Measurements from ENCODE around the gene CUL9. TPM values are rescaled to one million over a fixed set of nuclear protein-coding genes. Genes with fewer than 3 reads are reported as not detected.

CUL9 gene
- total and polyA plus RNA-seq, 5 experiments from 2014 or later, result 6.8 to 110 (median 10.4) TPM

- POLR2A ChIA-PET, result no interaction called here
- DNase-seq (no peak), ATAC-seq (no peak)
- Mint-ChIP-seq H3K27me3 (peaks cover 24 to 33% (median 30%) of the 10 kb centered on the region in 5 donors), H3K4me3 (peak overlapping the region in 1 of 10 donors; percentile 4), H3K9me3 (peaks cover 0 to 11% (median 3%) of the 10 kb centered on the region in 9 donors), H3K27ac (no peak overlapping the region), H3K36me3 (peaks cover 0 to 6% (median 5%) of the 10 kb centered on the region in 3 donors), H3K4me1 (peaks cover 0 to 2% (median under 1%) of the 10 kb centered on the region in 4 donors)
Observed at GRCh38 chr6:43241446-43241845, 59.5 kb downstream of the CUL9 start.

- POLR2A ChIA-PET, result interaction anchor here (1.2 kb wide), 1 partner anchor 68 kb away, joined by 3 read pairs; no protein-coding TSS in a partner anchor
- Mint-ChIP-seq H3K9me3 (peaks cover 0 to 11% (median 0%) of the 10 kb centered on the region in 9 donors), H3K36me3 (peaks cover 0 to 6% (median 5%) of the 10 kb centered on the region in 3 donors), H3K4me3 (peak within 1 kb of the TSS in 1 of 10 donors; percentile 27), H3K4me1 (peaks cover 10 to 18% (median 14%) of the 10 kb centered on the region in 4 donors), H3K27ac (no peak within 1 kb of the TSS), H3K27me3 (peaks cover 15 to 27% (median 24%) of the 10 kb centered on the region in 5 donors)
- ATAC-seq (peak; percentile 13 to 19), DNase-seq (peak in 7 of 10 donors; percentile 25 to 69 (median 41))
Observed at GRCh38 chr6:43242908-43243663, 61.1 kb downstream of the CUL9 start, which contains the start of gene TTBK1. Gene TTBK1 (plus strand): TSS chr6:43243481. CDS start chr6:43246661, 3,180 bp downstream.

- Mint-ChIP-seq H3K27me3 (peaks cover 8 to 27% (median 24%) of the 10 kb centered on the region in 5 donors), H3K4me3 (no peak overlapping the region), H3K4me1 (peaks cover 11 to 18% (median 14%) of the 10 kb centered on the region in 4 donors), H3K9me3 (peaks cover 0 to 8% (median 0%) of the 10 kb centered on the region in 9 donors), H3K27ac (no peak overlapping the region), H3K36me3 (peaks cover 0 to 6% (median 5%) of the 10 kb centered on the region in 3 donors)
- ATAC-seq (no peak), DNase-seq (peak in 1 of 10 donors; percentile 54)
- POLR2A ChIA-PET, result interaction anchor here (0.5 to 1.2 kb wide), 3 partner anchors 9 to 547 kb away, joined by 3 to 4 read pairs (median 3); no protein-coding TSS in a partner anchor
Observed at GRCh38 chr6:43243664-43244321, 61.8 kb downstream of the CUL9 start.

- Mint-ChIP-seq H3K4me1 (peaks cover 14 to 23% (median 18%) of the 10 kb centered on the region in 4 donors), H3K4me3 (peak overlapping the region in 8 of 10 donors; percentile 84 to 94 (median 88)), H3K9me3 (no peaks in the 10 kb centered on the region), H3K27me3 (peaks cover 9 to 18% (median 11%) of the 10 kb centered on the region in 5 donors), H3K36me3 (no peaks in the 10 kb centered on the region), H3K27ac (peak overlapping the region in 5 of 10 donors; percentile 68 to 94 (median 82))
- POLR2A ChIA-PET, result interaction anchor here (0.6 to 1.6 kb wide), 4 partner anchors 17 to 1196 kb away, joined by 3 to 9 read pairs (median 5); partner anchors contain the start of genes DNPH1, PEX6 and TAF8
- ATAC-seq, result peak in 1 of 2 donors; percentile 4
- DNase-seq, result peak in 1 of 10 donors; percentile 64
Observed at GRCh38 chr6:43246301-43247113, 64.5 kb downstream of the CUL9 start.

- POLR2A ChIA-PET, result interaction anchor here (1.2 to 1.6 kb wide), 3 partner anchors 18 to 23 kb away, joined by 4 to 9 read pairs (median 6); partner anchors contain the start of gene DNPH1
- Mint-ChIP-seq H3K4me1 (peaks cover 15 to 28% (median 19%) of the 10 kb centered on the region in 4 donors), H3K4me3 (peak overlapping the region in 8 of 10 donors; percentile 84 to 94 (median 88)), H3K36me3 (no peaks in the 10 kb centered on the region), H3K9me3 (no peaks in the 10 kb centered on the region), H3K27me3 (peaks cover 4 to 21% (median 18%) of the 10 kb centered on the region in 5 donors), H3K27ac (peak overlapping the region; percentile 76 to 94 (median 89))
- ATAC-seq (peak; percentile 92 to 94), DNase-seq (peak; percentile 70 to 86 (median 75))
Observed at GRCh38 chr6:43247114-43247999, 65.4 kb downstream of the CUL9 start.

GRCh38 chr6:43248101-43248500 is 66.1 kb downstream of the CUL9 start:
- H3K27ac Mint-ChIP-seq, result peak overlapping the region; percentile 24 to 94 (median 85)
- H3K4me1 Mint-ChIP-seq, result peaks cover 15 to 28% (median 20%) of the 10 kb centered on the region in 4 donors

GRCh38 chr6:43248791-43249190 is 66.8 kb downstream of the CUL9 start:
- Mint-ChIP-seq H3K4me3 (peak overlapping the region in 2 of 10 donors; percentile 4 to 42), H3K4me1 (peaks cover 15 to 28% (median 20%) of the 10 kb centered on the region in 4 donors), H3K36me3 (no peaks in the 10 kb centered on the region), H3K27ac (peak overlapping the region in 1 of 10 donors; percentile 13), H3K9me3 (no peaks in the 10 kb centered on the region), H3K27me3 (peaks cover 7 to 33% (median 28%) of the 10 kb centered on the region in 5 donors)
- no peak for ATAC-seq
- DNase-seq, result no peak
- POLR2A ChIA-PET, result interaction anchor here (0.5 to 1.2 kb wide), 2 partner anchors 19 to 334 kb away, joined by 4 read pairs; partner anchors contain the start of gene DNPH1

More at GRCh38 chr6:43248101-43248500, 66.1 kb downstream of the CUL9 start:
- ATAC-seq (no peak), DNase-seq (peak in 1 of 10 donors; percentile 58)
- POLR2A ChIA-PET, result interaction anchor here (1.2 kb wide), 1 partner anchor 19 kb away, joined by 4 read pairs; the partner anchor contains the start of gene DNPH1
- Mint-ChIP-seq H3K36me3 (no peaks in the 10 kb centered on the region), H3K4me3 (peak overlapping the region in 8 of 10 donors; percentile 84 to 94 (median 88)), H3K9me3 (no peaks in the 10 kb centered on the region), H3K27me3 (peaks cover 7 to 26% (median 25%) of the 10 kb centered on the region in 5 donors)

GRCh38 chr6:43250992-43251373 is 69.0 kb downstream of the CUL9 start:
- POLR2A ChIA-PET, result no interaction called here
- H3K27me3 Mint-ChIP-seq, result peaks cover 11 to 50% (median 39%) of the 10 kb centered on the region in 5 donors
- peaks cover 15 to 28% (median 20%) of the 10 kb centered on the region in 4 donors for H3K4me1 Mint-ChIP-seq
- no peaks in the 10 kb centered on the region for H3K36me3 Mint-ChIP-seq
- peak overlapping the region in 1 of 10 donors; percentile 12 for H3K4me3 Mint-ChIP-seq
- DNase-seq, result no peak
- no peaks in the 10 kb centered on the region for H3K9me3 Mint-ChIP-seq
- H3K27ac Mint-ChIP-seq, result no peak overlapping the region
- no peak for ATAC-seq

GRCh38 chr6:43253401-43253800 is 71.4 kb downstream of the CUL9 start:
- peaks cover 13 to 70% (median 51%) of the 10 kb centered on the region in 5 donors for H3K27me3 Mint-ChIP-seq
- H3K27ac Mint-ChIP-seq, result no peak overlapping the region
- POLR2A ChIA-PET, result no interaction called here
- H3K4me1 Mint-ChIP-seq, result peaks cover 3 to 11% (median 6%) of the 10 kb centered on the region in 4 donors
- DNase-seq (no peak), ATAC-seq (no peak)
- no peaks in the 10 kb centered on the region for H3K9me3 Mint-ChIP-seq
- H3K36me3 Mint-ChIP-seq, result no peaks in the 10 kb centered on the region
- no peak overlapping the region for H3K4me3 Mint-ChIP-seq

- no peak overlapping the region for H3K27ac Mint-ChIP-seq
- no peak overlapping the region for H3K4me3 Mint-ChIP-seq
- H3K27me3 Mint-ChIP-seq, result peaks cover 13 to 76% (median 51%) of the 10 kb centered on the region in 5 donors
- no peaks in the 10 kb centered on the region for H3K9me3 Mint-ChIP-seq
- H3K4me1 Mint-ChIP-seq, result peaks cover 3 to 11% (median 6%) of the 10 kb centered on the region in 4 donors
- DNase-seq, result peak in 1 of 10 donors; percentile 35
- POLR2A ChIA-PET, result interaction anchor here (0.6 to 0.7 kb wide), 2 partner anchors 14 to 678 kb away, joined by 3 read pairs; no protein-coding TSS in a partner anchor
- no peaks in the 10 kb centered on the region for H3K36me3 Mint-ChIP-seq
- no peak for ATAC-seq
Observed at GRCh38 chr6:43254138-43254817, 72.3 kb downstream of the CUL9 start.

Data from naive thymus-derived CD8-positive, alpha-beta T cell (primary cell).